GM12865 (cell line): ENCODE measurements around the gene TMEM106B.

Experiments used
- DNase-seq: peaks from one replicate; pipeline ENCODE4 v3.0.0; 2010; ENCODE audit warnings: low read depth
- H3K4me3 ChIP-seq: 2 replicates; pipeline ENCODE4 v1.5.1; 2011; ENCODE audit warnings: mild to moderate bottlenecking, low read depth, low read length, control low read depth
- TF ChIP-seq, protein P1 (sequence below): IDR thresholded peaks from 2 replicates; pipeline ENCODE4 v1.5.1; 2011; ENCODE audit warnings: low read length, control low read depth, low read depth, inconsistent platforms; ENCODE audit not compliant: insufficient read depth; ENCODE audit errors: missing control alignments

The TMEM106B gene

GRCh38 chr7:12228024-12228423 is 16.9 kb downstream of the TMEM106B start:
- no peak for DNase-seq
- TF ChIP-seq, protein P1, sequence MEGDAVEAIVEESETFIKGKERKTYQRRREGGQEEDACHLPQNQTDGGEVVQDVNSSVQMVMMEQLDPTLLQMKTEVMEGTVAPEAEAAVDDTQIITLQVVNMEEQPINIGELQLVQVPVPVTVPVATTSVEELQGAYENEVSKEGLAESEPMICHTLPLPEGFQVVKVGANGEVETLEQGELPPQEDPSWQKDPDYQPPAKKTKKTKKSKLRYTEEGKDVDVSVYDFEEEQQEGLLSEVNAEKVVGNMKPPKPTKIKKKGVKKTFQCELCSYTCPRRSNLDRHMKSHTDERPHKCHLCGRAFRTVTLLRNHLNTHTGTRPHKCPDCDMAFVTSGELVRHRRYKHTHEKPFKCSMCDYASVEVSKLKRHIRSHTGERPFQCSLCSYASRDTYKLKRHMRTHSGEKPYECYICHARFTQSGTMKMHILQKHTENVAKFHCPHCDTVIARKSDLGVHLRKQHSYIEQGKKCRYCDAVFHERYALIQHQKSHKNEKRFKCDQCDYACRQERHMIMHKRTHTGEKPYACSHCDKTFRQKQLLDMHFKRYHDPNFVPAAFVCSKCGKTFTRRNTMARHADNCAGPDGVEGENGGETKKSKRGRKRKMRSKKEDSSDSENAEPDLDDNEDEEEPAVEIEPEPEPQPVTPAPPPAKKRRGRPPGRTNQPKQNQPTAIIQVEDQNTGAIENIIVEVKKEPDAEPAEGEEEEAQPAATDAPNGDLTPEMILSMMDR: no peak
- no peak overlapping the region for H3K4me3 ChIP-seq

DNA sequence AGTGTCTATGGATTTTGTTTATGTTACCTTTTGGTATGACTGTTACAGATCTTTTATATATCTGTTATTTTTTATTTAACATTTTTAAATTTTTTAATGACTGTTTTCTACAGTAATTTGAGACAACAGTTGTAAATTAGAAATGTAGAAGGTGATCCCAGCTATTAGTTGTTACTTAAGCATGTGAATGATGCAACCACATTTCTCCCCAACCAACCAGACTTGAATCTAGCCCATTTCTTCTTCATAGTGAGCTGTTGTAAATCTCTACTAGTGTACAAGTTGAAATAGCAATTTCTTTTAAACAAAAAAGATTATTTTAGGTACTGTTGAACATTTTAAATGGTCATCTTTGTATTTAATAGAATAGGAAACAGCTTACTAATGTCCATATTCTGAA is 18.0 kb downstream of the TMEM106B start:
- DNase-seq: no peak
- TF ChIP-seq, protein P1: no peak
- H3K4me3 ChIP-seq: no peak overlapping the region

DNA sequence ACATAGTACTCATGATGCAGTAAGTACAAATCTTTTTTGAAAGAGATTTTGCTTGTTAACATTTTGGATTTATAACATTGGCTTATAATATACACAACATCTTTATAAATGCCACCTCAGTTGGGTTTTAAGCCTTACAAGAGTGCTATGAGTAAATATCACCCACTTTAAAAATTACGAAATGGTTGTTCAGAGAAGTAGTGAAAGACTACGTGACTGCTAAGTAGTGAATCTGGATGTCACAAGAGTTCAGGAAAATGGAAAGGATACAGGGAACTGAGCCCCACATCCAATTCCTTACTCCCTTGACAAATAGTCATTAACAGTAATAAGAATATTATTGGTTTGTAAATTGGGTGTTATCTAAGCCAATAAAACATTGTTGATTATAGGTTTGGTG is 20.0 kb downstream of the TMEM106B start:
- TF ChIP-seq, protein P1: no peak
- no peak for DNase-seq
- no peak overlapping the region for H3K4me3 ChIP-seq

DNA sequence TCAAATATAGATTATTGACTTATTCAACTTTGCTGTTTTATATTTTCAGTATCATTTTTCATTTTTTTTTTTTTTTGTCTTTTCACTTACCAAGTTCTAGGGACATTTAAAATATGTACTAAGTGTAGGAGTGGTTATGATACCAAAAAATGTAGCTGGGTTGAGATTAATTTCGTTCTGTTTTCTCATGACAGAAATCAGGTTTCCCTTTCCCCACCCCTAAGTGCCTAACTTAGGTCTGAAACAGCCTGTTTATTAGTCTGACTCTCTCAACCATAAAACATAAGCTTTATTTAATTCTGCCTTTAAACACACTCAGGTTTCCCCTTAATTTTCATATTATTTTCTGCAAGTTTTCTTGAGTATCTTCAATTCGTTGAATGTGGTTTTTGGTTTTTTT is 22.1 kb downstream of the TMEM106B start:
- H3K4me3 ChIP-seq: no peak overlapping the region
- TF ChIP-seq, protein P1: no peak
- no peak for DNase-seq

DNA sequence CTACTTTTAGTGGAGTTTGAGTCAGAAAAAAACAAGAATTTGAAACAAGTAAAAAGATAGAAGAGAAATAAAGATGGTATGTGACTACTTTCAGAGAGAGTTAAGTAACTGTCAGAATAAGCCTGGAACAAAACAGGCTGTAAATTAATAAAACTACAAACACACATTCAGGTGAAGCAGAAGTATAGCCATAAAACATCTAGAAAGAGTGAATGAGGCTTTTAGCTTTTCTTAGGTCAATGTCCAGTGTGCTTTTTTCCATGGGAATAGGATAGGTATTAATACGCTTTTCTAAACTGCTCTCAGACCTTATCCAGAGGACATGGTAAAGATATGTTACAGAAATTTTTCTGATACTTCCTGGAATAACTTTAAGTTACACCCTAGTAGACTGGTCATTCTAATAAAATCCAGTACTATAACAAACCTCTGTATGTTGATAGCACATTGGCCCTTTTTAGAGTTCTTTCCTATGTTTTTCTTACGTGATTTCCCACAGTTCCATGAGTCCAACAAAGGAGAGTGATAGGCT is 23.3 kb downstream of the TMEM106B start:
- TF ChIP-seq, protein P1: no peak

DNA sequence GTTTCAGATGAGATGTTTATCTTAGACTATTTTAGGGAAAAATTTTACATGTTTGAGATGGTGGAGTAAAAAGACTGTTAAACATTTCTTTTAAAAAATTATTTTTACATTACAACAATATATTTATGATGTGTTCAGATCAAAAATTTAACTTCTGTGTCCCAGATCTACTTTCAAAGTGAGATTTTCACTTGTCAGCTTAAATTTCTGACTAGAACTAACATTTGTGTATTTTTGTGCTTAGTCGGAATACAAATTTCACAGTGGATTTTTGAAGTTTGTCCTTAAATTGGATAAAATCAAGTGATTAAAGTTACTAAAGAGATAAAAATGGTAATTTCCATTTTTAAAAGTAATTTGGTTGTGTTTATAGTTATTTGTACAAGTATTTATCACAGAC is 24.9 kb downstream of the TMEM106B start:
- H3K4me3 ChIP-seq: no peak overlapping the region
- TF ChIP-seq, protein P1: no peak
- no peak for DNase-seq

More for the DNA sequence above, 23.3 kb downstream of the TMEM106B start:
- no peak overlapping the region for H3K4me3 ChIP-seq
- no peak for DNase-seq

- H3K4me3 ChIP-seq: no peak overlapping the region
- TF ChIP-seq, protein P1: no peak
- no peak for DNase-seq
These were observed 25.9 kb downstream of the TMEM106B start for GRCh38 chr7:12237007-12237406.
